ENCODE data around the gene ESYT3.

DNA sequence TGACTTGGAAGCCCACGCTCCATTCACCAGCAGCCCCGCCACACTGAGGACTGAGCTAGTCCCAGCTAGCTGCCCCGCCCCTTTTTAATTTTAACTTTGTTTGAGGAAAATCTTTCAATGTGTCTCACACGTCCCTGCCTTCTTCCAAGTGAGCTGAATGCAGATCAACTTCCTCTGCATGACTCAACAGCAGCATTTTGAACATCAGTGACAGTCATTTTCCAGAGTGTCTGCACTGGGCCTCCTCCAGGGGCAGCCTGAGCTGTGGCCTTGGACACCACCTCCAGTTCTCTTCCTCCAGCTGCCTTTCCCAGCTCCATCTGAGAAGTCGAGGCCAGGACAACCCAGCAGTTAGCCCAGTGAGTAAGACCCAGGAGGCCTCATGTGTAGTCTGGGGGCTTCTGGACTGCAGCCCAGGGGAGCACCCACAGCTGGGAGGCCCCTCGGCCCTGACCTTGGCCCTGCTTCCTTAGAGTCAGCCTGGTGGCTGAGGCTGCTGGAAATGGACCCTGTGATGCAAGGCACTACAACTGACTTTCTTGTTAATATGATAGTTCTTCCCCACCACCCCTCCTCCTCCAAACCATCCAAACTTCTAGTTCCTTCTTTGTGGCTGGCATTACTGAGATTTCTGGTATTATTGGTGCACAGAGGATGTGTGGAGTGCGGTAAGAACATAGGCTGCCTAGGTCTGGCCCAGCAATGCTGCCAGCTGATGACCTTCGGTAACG lies 21.4 kb upstream of the ESYT3 start:
- TF ChIP-seq, protein P1, sequence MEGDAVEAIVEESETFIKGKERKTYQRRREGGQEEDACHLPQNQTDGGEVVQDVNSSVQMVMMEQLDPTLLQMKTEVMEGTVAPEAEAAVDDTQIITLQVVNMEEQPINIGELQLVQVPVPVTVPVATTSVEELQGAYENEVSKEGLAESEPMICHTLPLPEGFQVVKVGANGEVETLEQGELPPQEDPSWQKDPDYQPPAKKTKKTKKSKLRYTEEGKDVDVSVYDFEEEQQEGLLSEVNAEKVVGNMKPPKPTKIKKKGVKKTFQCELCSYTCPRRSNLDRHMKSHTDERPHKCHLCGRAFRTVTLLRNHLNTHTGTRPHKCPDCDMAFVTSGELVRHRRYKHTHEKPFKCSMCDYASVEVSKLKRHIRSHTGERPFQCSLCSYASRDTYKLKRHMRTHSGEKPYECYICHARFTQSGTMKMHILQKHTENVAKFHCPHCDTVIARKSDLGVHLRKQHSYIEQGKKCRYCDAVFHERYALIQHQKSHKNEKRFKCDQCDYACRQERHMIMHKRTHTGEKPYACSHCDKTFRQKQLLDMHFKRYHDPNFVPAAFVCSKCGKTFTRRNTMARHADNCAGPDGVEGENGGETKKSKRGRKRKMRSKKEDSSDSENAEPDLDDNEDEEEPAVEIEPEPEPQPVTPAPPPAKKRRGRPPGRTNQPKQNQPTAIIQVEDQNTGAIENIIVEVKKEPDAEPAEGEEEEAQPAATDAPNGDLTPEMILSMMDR (IDR thresholded peaks at IDR 0.05), result no peak
- TF ChIP-seq POLR2A (IDR thresholded peaks at IDR 0.05), result no peak

All from body of pancreas (tissue), 4 donors.